ENCODE results near the gene GLRA1. TPM values are rescaled to one million over a fixed set of nuclear protein-coding genes. Genes with fewer than 3 reads are reported as not detected.
A peak's percentile ranks its signal among the peaks of the same experiment; 100 is the strongest.

GLRA1 gene
- total RNA-seq, 2 donors from 2014 or later = not detected

- no peak for TF ChIP-seq CTCF (IDR thresholded peaks at IDR 0.05)
- no peaks in the 10 kb centered on the region for H3K4me1 ChIP-seq (ENCODE audit: control insufficient read depth in 1 of 2, low read depth in 2 of 2)
- no peak for DNase-seq (ENCODE audit: low spot score)
- H3K36me3 ChIP-seq = no peaks in the 10 kb centered on the region
- H3K9me3 ChIP-seq = no peaks in the 10 kb centered on the region
- no peak overlapping the region for H3K27ac ChIP-seq
- no peak overlapping the region for H3K4me3 ChIP-seq
- no peaks in the 10 kb centered on the region for H3K27me3 ChIP-seq (replicated peaks; ENCODE audit: insufficient read depth)
- no peak for ATAC-seq (ENCODE audit: insufficient number of reproducible peaks, low FRiP score, low read depth)
These were observed 104.4 kb downstream of the GLRA1 start for GRCh38 chr5:151820271-151820670.

- no peak for ATAC-seq (ENCODE audit: insufficient number of reproducible peaks, low FRiP score, low read depth)
- H3K27ac ChIP-seq = no peak overlapping the region
- H3K4me3 ChIP-seq = no peak overlapping the region
- DNase-seq (ENCODE audit: low spot score) = no peak
- H3K4me1 ChIP-seq (ENCODE audit: control insufficient read depth in 1 of 2, low read depth in 2 of 2) = no peaks in the 10 kb centered on the region
- H3K36me3 ChIP-seq = no peaks in the 10 kb centered on the region
- H3K27me3 ChIP-seq (replicated peaks; ENCODE audit: insufficient read depth) = no peaks in the 10 kb centered on the region
- no peaks in the 10 kb centered on the region for H3K9me3 ChIP-seq
- TF ChIP-seq CTCF (IDR thresholded peaks at IDR 0.05) = no peak
These were observed 104.8 kb downstream of the GLRA1 start for GRCh38 chr5:151819830-151820229.

- no peaks in the 10 kb centered on the region for H3K27me3 ChIP-seq (replicated peaks; ENCODE audit: insufficient read depth)
- H3K4me3 ChIP-seq = no peak overlapping the region
- TF ChIP-seq CTCF (IDR thresholded peaks at IDR 0.05) = no peak
- H3K27ac ChIP-seq = no peak overlapping the region
- no peaks in the 10 kb centered on the region for H3K36me3 ChIP-seq
- ATAC-seq (ENCODE audit: insufficient number of reproducible peaks, low FRiP score, low read depth) (no peak), DNase-seq (ENCODE audit: low spot score) (no peak)
- H3K4me1 ChIP-seq (ENCODE audit: control insufficient read depth in 1 of 2, low read depth in 2 of 2) = peaks cover 8 to 20% of the 10 kb centered on the region in 2 donors
- no peaks in the 10 kb centered on the region for H3K9me3 ChIP-seq
These were observed 109.6 kb downstream of the GLRA1 start for GRCh38 chr5:151815051-151815450.

- no peak for TF ChIP-seq CTCF (IDR thresholded peaks at IDR 0.05)
- Histone ChIP-seq H3K27ac (no peak overlapping the region), H3K27me3 (replicated peaks; ENCODE audit: insufficient read depth) (no peaks in the 10 kb centered on the region), H3K4me1 (ENCODE audit: control insufficient read depth in 1 of 2, low read depth in 2 of 2) (peaks cover 8 to 20% of the 10 kb centered on the region in 2 donors), H3K4me3 (no peak overlapping the region), H3K9me3 (no peaks in the 10 kb centered on the region), H3K36me3 (no peaks in the 10 kb centered on the region)
- no peak for DNase-seq (ENCODE audit: low spot score)
- ATAC-seq (ENCODE audit: insufficient number of reproducible peaks, low FRiP score, low read depth) = no peak
These were observed 111.8 kb downstream of the GLRA1 start for GRCh38 chr5:151812757-151813309.

- no peak overlapping the region for H3K27ac ChIP-seq
- no peaks in the 10 kb centered on the region for H3K27me3 ChIP-seq (replicated peaks; ENCODE audit: insufficient read depth)
- peaks cover 8 to 20% of the 10 kb centered on the region in 2 donors for H3K4me1 ChIP-seq (ENCODE audit: control insufficient read depth in 1 of 2, low read depth in 2 of 2)
- DNase-seq (ENCODE audit: low spot score) (no peak), ATAC-seq (ENCODE audit: insufficient number of reproducible peaks, low FRiP score, low read depth) (peak; percentile 36)
- TF ChIP-seq CTCF (IDR thresholded peaks at IDR 0.05) = no peak
- no peaks in the 10 kb centered on the region for H3K9me3 ChIP-seq
- no peaks in the 10 kb centered on the region for H3K36me3 ChIP-seq
- H3K4me3 ChIP-seq = no peak overlapping the region
These were observed 112.9 kb downstream of the GLRA1 start for GRCh38 chr5:151811593-151812321.

Data from thoracic aorta (tissue), 2 donors.